AG09309 (cell line): ENCODE results near the gene MMD2.

ENCODE experiments used
- DNase-seq: peaks from one replicate; pipeline ENCODE4 v3.0.0-alpha.2; 2010; ENCODE audit warnings: low read depth
- H3K4me3 ChIP-seq: 2 replicates; pipeline ENCODE4 v1.5.1; 2011; ENCODE audit warnings: mild to moderate bottlenecking, low read depth, low read length, moderate library complexity; ENCODE audit not compliant: control insufficient read depth
- CTCF ChIP-seq: IDR thresholded peaks from 2 replicates; pipeline ENCODE4 v1.5.1; 2011; ENCODE audit warnings: mild to moderate bottlenecking, low read depth, low read length, inconsistent platforms; ENCODE audit not compliant: insufficient read depth, control insufficient read depth; ENCODE audit errors: missing control alignments

Gene MMD2

GRCh38 chr7:4884164-4884563, 74.8 kb downstream of the MMD2 start:
- no peak overlapping the region for H3K4me3 ChIP-seq
- TF ChIP-seq CTCF, result no peak
- DNase-seq, result no peak

- peak; percentile 38 for DNase-seq
- peak; percentile 92 for TF ChIP-seq CTCF
- peak within 1 kb of the TSS; percentile 45 for H3K4me3 ChIP-seq
Observed at GRCh38 chr7:4883372-4884144, 75.4 kb downstream of the MMD2 start, which contains the start of gene RADIL. RADIL (minus strand) TSS chr7:4883716; CDS start chr7:4878139, 5,577 bp downstream.

- no peak for TF ChIP-seq CTCF
- H3K4me3 ChIP-seq, result peak overlapping the region; percentile 45
- no peak for DNase-seq
Observed at GRCh38 chr7:4883033-4883371, 76.0 kb downstream of the MMD2 start.

- no peak for TF ChIP-seq CTCF
- peak overlapping the region; percentile 45 for H3K4me3 ChIP-seq
- peak; percentile 45 for DNase-seq
Observed at GRCh38 chr7:4882169-4883032, 76.6 kb downstream of the MMD2 start.

- H3K4me3 ChIP-seq, result no peak overlapping the region
- no peak for TF ChIP-seq CTCF
- DNase-seq, result no peak
Observed at GRCh38 chr7:4880218-4880617, 78.8 kb downstream of the MMD2 start.

- no peak for DNase-seq
- no peak overlapping the region for H3K4me3 ChIP-seq
- TF ChIP-seq CTCF, result no peak
Observed at GRCh38 chr7:4879396-4880081, 79.4 kb downstream of the MMD2 start.
